NCI-H2196 treated with DMSO at 0.1 percent for 48 hours (cell line): ENCODE measurements around the gene ZNF778.

Experiments
- DNase-seq: peaks from one replicate; lab custom pipeline; 2025; ENCODE audit not compliant: unreplicated experiment; lab: John Stamatoyannopoulos, UW

ZNF778 gene

DNA sequence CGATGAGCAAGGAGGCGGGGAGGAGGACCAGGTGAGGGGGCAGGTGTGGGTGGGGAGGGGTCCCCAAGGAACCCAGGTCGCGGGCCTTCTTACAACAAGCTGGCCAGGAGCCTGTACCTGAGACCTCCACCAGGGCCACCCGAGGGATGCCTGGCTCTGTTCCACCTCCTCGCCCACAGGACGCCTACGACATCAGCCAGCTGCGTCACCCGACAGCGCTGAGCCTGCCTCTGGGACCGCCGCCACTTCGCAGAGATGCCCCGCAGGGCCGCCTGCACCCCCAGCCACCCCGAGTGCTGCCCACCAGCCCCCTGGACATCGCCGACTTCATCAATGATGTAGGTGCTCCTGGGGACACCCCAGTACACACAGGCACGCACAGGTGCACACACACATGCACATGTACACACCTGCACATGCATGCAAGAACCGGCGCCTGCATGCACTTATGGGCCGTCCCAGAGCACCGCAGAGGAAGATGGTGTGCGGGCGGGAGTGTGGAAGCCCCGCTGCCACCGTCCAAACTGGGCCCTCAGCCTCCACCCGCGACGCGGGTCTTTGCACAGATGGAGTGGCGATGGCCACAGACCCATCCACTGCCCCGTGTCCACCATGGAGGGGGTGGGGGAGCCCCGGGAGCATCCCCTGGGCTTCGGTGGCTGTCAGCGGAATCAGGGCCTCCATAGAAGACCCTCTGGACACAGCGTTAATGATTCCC is 23.8 kb upstream of the ZNF778 start:
- no peak for DNase-seq

DNA sequence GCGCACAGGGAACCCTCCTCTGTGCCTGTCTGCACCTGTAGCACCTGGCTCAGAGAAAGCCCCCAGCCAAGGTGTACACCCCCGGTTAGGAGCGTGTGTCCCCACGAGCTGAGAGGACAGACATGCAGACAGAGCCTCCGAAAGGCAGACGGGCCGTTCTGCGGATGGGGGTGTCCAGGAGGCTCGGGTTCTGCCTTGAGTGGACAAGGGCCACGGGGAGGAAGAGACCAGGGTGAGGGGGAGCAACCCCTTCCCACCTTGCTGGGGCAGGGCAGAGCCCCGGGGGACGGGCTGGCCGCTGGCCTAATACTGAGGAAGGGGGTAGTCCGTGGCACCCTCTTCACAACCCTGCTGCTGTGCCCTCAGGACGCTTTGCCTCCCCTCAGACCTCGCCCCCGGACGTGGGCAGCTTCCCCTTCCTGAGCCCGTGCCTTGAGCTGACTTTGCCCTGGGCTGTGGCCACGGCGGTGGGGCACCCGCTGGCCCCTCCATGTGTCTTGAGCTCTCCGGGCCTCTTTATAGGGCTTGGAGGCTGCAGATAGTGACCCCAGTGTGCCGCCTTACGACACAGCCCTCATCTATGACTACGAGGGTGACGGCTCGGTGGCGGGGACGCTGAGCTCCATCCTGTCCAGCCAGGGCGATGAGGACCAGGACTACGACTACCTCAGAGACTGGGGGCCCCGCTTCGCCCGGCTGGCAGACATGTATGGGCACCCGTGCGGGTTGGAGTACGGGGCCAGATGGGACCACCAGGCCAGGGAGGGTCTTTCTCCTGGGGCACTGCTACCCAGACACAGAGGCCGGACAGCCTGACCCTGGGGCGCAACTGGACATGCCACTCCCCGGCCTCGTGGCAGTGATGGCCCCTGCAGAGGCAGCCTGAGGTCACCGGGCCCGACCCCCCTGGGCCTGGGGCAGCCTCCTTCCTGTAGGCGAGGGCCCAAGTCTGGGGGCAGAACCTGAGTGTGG is 22.9 kb upstream of the ZNF778 start:
- DNase-seq, result no peak

DNA sequence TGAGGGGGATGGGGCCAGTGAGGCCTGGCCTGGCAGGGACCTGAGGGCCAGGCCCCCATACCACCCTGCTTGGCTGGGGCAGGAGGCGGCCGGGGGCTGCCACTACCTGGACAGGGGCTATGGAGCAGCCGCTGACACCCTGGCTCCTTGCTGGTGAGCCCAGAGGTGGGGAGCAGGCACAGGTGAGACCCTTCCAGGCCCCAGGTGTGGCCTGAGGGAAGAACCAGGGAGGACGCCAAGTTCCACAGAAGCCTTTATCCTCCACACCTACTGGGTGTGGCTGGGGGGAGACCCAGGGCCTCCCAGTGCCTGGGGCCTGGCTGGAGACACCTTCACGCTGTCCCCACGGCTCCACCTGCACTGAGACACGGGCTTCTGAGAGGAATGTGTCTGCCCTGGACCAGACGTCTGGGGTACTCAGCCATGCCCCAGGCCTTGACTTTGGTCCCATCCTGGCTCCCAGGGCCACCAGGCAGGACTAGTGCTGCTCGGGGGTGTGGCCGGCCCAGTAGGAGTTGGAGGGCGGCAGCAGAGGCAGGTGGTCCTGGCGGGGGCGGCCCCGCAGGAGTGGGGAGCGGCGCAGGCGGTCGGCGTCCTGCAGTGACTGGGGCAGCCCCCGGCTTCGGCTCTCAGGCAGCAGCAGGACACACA is 21.9 kb upstream of the ZNF778 start:
- DNase-seq, result no peak

DNA sequence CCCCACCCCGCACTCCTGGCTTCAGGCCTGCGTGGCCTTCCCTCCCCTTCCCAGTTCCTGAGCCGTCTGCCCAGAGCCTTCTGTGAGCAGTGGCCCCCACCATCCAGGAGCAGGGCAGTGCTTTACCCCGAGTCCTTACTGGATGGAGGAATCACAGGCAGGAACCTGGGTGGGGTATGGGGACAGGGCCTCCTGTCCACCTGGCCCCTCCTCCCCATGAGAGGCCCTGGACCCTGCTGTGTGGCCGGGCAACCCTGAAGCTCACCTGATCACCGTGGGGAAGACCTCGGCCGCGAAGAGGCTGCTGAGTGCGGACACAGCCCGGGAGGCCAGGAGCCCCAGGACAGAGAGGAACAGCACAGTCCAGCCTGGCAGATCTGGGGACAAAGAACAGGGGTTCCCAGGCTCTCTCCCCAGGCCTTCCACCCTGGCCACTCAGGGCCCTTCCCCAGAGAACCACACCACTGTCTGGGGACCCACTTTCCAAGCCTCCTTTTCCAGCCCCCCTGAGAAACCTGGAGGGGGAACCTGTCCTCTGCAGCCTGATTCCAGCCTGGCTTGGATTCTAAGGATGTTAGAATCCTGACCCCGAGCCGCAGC is 20.4 kb upstream of the ZNF778 start:
- DNase-seq, result no peak

DNA sequence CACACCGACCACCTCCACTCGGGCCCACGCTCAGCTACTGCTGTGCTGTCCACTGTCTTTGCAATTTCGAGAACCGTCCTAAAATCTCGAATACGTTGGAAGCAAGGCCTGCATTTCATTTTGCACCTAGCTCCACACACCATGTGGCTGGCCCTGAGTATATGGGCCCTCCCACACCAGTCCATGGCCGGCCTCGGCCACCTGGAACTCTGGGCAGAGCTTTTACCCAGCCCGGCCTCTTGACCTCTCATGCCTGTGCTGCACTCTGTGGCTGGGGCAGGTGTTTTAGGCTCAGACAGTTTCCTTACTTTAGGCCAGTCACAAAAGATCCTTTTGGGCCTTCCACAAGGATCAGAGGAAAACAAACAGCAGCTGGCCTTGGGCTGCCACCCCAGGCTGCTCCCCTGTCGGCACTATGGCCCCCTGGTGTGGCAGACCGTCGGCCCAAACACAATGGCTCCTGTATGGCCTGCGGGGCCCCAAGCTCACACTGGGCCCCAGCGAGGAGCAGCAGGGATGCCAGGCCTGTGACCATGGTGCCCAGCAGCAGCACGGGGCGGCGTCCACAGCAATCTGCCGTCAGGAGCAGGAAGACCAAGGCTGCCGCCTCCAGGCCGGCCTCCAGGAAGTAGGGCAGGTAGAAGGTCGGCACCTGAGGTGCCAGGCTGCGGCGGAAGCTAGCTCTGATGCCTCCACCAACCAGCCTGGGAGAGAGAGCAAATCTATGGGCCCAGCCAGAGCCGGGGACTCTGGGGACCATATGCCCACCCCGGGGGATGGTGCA is 19.7 kb upstream of the ZNF778 start:
- no peak for DNase-seq

DNA sequence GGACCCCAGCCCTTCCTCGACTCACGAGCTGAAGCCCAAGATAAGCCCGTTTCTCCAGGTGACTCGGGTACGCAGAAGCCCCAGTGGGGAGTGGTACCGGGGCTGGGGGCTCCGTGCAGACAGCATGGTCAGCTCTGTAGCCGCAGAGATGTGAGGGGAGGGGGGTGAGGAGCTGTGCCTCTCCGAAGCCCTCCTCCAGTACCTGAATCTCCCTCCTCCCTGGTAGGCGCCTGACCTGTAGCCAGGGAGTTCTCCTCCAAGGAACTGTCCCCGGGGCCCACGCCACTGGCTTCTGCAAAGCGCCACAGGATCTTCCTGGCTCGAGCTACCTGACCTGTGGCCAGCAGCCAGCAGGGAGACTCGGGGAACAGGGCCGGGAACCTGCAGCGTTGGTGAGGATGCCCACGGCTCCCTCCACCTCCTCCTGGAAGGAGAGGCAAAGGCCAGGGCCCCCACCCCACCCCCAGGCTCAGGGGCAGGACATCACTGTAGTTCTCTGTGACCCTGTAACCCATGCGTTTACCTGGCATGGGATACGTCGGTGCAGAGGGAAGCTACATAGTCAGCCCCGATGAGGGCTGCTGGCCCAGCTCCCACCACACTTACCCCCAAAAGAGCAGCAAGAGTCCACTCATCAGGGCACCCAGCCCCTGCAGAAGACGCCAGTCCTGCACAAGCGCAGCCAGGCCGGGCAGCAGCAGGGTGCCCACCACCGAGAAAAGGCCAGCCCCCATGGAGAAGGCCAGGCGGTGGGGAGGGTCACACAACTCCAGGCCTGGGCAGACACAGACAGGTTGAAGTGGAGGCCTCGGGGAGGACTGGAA is 18.9 kb upstream of the ZNF778 start:
- DNase-seq, result no peak

DNA sequence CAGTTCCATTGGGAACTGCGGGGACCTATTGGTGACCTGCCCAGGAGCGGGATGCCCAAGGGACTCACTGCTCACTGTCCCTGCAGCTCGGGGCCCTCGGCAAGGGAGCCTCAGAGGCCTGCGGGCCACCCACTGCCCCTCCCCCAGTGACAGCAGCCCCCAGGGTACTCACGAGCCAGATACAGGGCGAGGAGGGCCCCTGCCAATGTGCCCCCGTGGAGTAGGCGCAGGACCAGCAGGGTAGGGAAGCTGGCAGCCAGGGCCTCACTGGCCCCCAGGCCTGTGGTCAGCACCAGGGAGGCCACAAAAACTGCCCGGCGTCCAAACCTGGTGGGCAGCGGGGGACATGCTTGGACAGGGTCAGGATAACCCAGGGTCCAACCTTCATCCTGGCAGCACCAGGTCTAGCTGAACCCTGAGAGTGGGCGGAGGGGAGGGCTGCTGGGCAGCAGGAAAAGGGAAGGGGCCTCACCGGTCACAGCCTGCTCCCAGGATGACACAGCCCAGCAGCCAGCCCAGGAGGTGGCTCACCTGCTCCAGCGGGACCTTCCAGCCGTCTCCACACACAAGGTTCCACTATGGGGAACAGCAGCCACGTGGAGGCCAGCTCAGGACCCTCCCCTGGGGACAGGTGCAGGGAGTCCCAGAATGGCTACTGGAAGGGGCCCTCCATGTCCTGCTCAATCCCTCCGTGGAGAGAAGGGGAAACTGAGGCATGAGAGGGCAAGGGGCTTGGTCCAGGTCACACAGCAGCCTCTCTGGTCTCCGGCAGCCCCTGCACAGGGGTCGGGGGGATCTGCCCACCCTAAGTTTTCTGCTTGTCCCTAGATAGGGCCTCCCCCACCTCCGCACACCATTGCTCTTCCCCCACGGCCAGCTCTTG is 18.0 kb upstream of the ZNF778 start:
- DNase-seq, result no peak

DNA sequence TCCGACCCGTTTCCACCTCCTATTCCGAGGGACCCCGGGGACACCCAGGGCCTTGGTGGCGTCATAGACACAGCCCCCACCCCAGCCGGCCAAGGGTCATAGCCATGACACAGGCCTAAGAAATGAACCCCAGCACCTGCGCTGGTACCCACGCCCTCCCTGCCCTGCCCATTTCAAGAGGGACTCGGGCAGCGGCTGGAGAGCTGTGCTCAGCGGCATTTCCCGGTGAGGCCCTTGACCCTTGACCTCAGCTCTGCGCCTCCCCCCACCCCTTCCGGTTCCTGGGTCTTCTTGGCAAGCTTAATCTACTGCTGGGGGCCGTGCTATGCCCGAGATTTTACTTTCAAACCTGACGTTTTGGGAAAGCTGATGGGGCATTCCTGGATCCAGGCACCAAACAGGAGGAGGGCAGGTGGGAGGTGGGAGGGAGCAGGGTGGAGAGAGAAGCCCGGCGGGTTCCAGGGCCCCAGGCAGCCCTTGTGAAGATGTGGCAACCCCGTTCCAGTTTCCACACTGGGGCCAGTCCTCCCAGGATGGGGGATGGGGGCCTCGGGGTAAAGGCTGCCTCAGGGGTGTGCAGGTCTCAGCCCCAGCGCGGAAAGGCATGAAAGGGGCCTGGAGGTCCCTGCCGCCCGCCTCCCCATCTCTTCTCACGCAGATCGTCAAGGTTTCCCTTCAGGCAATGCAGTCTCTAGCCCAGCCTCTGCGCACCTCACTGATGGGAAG is 17.2 kb upstream of the ZNF778 start, which contains the start of gene SLC22A31:
Gene SLC22A31 (minus strand): TSS at position 414 of the 726 bp plus-strand sequence. CDS start 36 bp downstream, at position 378.
- no peak for DNase-seq

DNA sequence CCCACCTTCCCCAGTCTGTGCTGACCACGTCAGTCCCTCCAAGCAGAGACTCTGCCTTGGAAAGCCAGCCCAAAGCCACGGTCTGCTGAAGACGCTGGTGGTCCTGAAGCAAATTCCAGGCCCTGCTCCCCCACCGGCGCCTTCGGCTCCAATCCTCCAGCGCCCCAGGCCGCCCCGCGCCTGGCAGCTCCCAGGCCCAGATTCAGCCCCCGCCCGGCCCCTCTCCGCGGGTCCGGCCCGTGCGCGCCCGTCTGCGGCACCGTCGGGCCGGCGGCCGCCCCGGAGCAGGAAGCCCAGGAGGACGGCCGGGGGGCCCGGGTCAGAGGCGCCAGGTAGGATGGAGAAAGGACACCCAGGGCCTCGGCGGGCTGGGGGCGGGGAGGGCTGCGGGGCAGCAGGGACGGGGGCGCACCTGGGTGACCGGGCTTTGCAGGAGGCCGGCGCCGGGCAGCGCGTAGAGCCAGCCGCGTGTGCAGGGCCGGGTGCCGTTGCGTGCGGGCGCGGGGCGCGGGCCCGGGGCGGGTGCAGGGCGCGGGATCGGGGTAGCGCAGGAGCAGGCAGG is 16.6 kb upstream of the ZNF778 start:
- DNase-seq, result no peak

DNA sequence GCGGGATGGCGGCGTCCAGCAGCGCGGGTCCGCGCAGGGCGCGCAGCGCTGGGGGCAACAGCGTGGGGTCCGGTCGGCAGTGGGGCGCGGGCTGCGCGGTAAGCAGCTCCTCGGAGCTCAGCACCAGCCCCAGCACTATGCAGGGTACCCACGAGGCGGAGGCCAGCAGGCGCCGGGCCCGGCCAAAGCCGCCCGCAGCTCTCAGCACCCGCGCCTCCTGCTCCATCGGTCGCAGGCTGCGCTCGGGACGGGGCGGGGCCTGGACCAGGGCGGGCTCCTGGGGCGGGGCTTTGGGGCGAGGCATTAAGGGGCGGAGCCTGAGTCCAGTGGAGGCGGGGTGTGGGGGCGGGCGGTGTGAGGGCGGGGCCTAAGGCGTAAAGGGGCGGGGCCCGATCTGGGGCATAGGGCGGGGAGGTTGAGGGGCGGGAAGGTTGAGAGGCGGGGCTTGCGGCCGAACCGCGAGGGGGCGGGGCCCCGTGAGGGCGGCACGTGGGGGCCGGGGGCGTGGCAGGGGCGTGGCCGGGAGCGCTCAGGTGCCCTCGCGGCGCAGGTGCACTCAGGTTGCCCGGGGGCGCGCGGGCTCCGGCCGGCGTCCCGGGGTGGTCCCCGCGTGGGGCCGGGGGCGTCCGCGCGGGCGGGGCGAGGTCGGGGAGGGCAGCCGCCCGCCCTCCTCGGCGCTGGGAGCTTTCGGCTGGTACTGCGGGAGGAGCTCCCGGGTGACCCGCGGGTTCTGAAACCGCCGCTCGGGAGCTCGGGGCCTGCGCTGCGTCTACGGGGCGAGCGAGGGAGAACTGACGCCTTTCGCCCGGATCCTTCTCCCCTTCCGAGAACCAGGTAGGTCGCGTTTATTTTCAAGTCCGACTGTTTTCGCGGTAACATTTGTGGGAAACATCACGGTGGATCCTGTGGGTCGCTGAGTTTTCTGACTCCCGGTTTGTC is 15.8 kb upstream of the ZNF778 start:
- peak; percentile 42 for DNase-seq

DNA sequence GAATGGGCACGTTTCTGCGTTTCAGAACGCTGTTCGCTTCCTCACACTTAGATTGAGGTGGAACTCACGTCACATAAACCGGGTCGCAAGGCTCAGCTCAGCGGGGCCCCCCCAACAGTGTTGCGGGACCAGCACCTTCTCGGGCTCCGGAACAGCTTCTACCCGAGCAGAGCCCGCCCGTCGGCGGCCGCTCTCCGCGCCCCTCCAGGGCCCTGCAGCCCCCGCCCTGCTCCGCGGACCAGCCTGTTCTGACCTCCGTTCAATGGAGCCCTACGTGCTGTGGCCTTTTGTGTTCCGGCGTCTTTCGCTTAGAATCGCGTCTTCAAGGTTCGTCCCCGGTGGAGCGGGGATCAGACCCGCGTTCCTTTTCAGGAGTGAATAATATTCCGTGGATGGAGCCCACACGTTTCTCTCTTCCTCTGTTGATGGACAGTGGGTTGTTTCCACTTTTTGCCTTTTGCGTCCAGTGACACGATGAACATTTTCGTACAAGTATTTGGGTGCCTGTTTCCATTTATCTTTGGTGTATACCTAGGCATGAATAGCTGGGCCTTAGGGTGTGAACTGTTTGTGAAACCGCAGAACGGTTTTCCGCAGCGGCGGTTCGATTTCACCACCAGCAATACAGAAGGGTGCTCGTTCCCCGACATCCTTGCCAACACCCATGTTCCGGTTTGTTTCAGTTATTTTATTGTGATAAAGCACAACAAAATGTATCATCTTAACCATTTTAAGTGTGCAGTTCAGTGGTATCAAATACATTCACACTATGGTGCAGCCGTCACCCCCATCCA is 14.9 kb upstream of the ZNF778 start:
- no peak for DNase-seq

DNA sequence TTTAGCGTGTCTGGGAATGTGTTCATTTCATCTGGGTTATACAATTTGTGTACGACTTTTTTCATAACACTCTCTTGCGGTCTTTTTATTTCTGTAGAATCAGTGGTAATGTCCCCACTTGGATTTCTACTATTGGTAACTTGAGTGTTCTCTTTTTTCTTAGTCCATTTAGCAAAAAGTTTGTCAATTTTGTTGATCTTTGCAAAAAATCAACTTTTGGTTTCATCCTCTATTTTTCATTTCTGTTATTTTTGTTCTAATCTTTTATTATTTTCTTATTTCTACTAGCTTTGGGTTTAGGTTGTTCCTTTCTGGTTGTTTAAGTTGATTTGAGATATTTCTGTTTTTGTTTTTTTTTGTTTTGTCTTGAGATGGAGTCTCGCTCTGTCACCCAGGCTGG is 9.5 kb upstream of the ZNF778 start:
- no peak for DNase-seq

DNA sequence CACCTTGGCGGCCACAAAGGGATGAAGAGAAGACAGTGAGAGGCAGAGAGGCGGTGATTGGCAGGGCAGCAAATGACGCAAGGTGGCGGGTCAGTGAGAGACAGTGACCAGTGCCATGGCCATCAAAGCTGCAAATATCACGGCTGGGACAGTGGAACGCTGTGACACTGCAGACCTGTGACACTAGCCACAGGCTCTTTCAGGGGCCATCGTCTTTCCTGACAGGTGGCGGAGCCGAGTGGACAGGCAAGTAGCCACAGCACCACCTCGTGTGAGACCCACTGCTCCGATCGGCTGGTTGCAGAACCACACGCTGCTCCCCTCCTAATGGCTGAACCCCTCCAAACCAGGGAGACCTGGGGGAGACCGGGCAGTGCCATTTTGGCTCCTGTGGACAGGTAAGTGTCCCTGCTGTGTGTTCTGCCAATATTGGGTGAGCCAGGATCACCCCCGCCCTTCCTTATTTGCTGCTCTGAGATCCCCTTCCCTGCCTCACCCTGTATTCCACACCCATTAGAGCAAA is 7.9 kb upstream of the ZNF778 start:
- DNase-seq, result no peak

DNA sequence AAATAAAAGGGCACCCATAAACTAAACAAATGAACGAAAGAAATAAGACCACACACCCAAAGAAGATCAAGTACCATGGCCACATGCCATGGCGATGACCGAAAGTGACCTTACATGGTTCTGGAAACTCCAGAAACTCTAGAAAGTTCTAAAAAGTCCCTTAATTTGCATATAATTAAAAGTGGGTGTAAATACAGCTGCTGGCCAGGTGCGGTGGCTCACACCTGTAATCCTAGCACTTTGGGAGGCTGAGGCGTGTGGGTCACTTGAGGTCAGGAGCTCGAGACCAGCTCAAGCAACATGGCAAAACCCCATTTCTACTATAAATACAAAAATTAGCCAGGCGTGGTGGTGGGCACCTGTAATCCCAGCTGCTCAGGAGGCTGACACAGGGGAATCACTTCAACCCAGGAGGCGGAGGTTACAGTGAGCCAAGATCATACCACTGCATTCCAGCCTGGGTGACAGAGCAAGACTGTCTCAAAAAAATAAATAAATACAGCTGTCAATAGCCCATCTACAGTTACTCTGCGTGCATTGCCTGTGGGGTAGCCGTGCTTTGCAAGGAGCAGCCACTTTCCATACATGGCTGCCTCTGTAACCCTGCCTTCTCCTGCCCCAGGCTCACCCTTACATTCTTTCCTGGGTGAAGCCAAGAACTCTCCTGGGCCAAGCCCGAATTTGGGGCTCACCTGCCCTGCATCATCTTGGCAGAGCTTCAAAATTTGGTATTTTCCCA is 7.2 kb upstream of the ZNF778 start:
- no peak for DNase-seq
